Endothelial cell of umbilical vein (primary cell): ENCODE measurements around the gene ZNF385C. TPM values are rescaled to one million over a fixed set of nuclear protein-coding genes. Genes with fewer than 3 reads are reported as not detected.

ENCODE experiments used
- BruUV-seq: library from RNA; stranded (reverse); fragments of 400-500 nt; replicated peaks from 2 replicates; lab custom pipeline; 2021; lab: Mats Ljungman, UMichigan
- CTCF ChIA-PET: fragments of 300-600, 350-600 bp; sonication (Branson Sonifier 250); formaldehyde crosslinking; loops from one replicate; lab custom pipeline; 2021; ENCODE audit warnings: antibody characterized with exemption, inconsistent platforms; lab: Charles Lee
- POLR2A ChIA-PET: fragments of 300-600, 350-600 bp; sonication (Branson Sonifier 250); formaldehyde crosslinking; loops from one replicate; lab custom pipeline; 2021; ENCODE audit warnings: antibody characterized with exemption, inconsistent platforms; lab: Charles Lee
- DNase-seq: peaks from one replicate; pipeline ENCODE4 v3.0.0-alpha.2; 2011; ENCODE audit warnings: low read depth, low spot score
- FAIRE-seq: peaks from 2 replicates; lab custom pipeline; 2011; peaks lifted over from hg19 to GRCh38; lab: Jason Lieb, UNC
- H2AFZ ChIP-seq: 2 replicates; pipeline ENCODE4 v1.6.0; 2012; ENCODE audit warnings: low read depth, low read length, control low read depth, inconsistent platforms
- H3K27ac ChIP-seq: 2 replicates; pipeline ENCODE4 v1.5.1; 2011; ENCODE audit warnings: low read depth, mild to moderate bottlenecking, control low read depth, low read length, moderate library complexity; ENCODE audit not compliant: insufficient read depth
- H3K27me3 ChIP-seq, 2 experiments: 2 replicates each; pipeline versions ENCODE4 v1.6.0 to v1.6.1; 2011; ENCODE audit warnings: low read length in 2 of 2, mixed read lengths in 1 of 2; ENCODE audit not compliant: control insufficient read depth in 2 of 2, insufficient read depth in 2 of 2
- H3K36me3 ChIP-seq, 2 experiments: 2 replicates in 1 of 2; 3 replicates in 1 of 2; pipeline ENCODE4 v1.5.1; 2011; ENCODE audit warnings: low read length in 2 of 2, mild to moderate bottlenecking in 1 of 2, moderate library complexity in 1 of 2; ENCODE audit not compliant: control insufficient read depth in 2 of 2, insufficient read depth in 2 of 2; ENCODE audit errors: extremely low read depth in 1 of 2
- H3K4me1 ChIP-seq: 3 replicates; pipeline ENCODE4 v1.5.1; 2011; ENCODE audit warnings: mild to moderate bottlenecking, low read length; ENCODE audit not compliant: control insufficient read depth, insufficient read depth; ENCODE audit errors: extremely low read depth
- H3K4me2 ChIP-seq: 2 replicates; pipeline ENCODE4 v1.6.1; 2011; ENCODE audit warnings: low read length, control low read depth, mixed read lengths; ENCODE audit not compliant: insufficient read depth
- H3K4me3 ChIP-seq, 3 experiments: fragments of 200-600 bp in 1 of 3; sonication (generic), shearing (Covaris generic) in 1 of 3; replicated peaks in 1 of 3; 2 replicates each; pipeline ENCODE4 v1.5.1; 2011 to 2016; ENCODE audit warnings: control low read depth in 3 of 3, low read length in 3 of 3, mild to moderate bottlenecking in 2 of 3, inconsistent platforms in 1 of 3, low read depth in 1 of 3, moderate library complexity in 1 of 3; ENCODE audit not compliant: insufficient read depth in 1 of 3
- H3K79me2 ChIP-seq: 2 replicates; pipeline ENCODE4 v1.6.0; 2012; ENCODE audit warnings: low read length, inconsistent platforms; ENCODE audit not compliant: control insufficient read depth, insufficient read depth
- H3K9ac ChIP-seq: replicated peaks from 2 replicates; pipeline ENCODE3; 2011; ENCODE audit warnings: low read length, control low read depth; ENCODE audit not compliant: insufficient read depth; ENCODE audit errors: extremely low read depth
- H3K9me1 ChIP-seq: replicated peaks from 3 replicates; pipeline ENCODE4 v1.6.0; 2011; ENCODE audit warnings: mild to moderate bottlenecking, low read length; ENCODE audit not compliant: control insufficient read depth, insufficient read depth; ENCODE audit errors: extremely low read depth
- H3K9me3 ChIP-seq: replicated peaks from 2 replicates; pipeline ENCODE4 v1.5.1; 2012; ENCODE audit warnings: low read length, inconsistent platforms; ENCODE audit not compliant: control insufficient read depth, insufficient read depth
- H4K20me1 ChIP-seq: replicated peaks from 2 replicates; pipeline ENCODE3; 2011; ENCODE audit warnings: mild to moderate bottlenecking, low read length; ENCODE audit not compliant: control insufficient read depth, insufficient read depth; ENCODE audit errors: extremely low read depth
- FOS ChIP-seq: IDR thresholded peaks from 2 replicates; pipeline ENCODE4 v1.6.1; 2011; ENCODE audit warnings: mild to moderate bottlenecking, low read length, moderate library complexity, borderline replicate concordance; ENCODE audit not compliant: insufficient read depth
- GATA2 ChIP-seq: IDR thresholded peaks from 2 replicates; pipeline ENCODE4 v1.7.0; 2011; ENCODE audit warnings: low read depth, mild to moderate bottlenecking, moderate library complexity, mixed read lengths, low read length; ENCODE audit not compliant: insufficient read length, insufficient read depth
- JUN ChIP-seq: IDR thresholded peaks from 2 replicates; pipeline ENCODE4 v1.6.1; 2011; ENCODE audit warnings: borderline replicate concordance, low read depth; ENCODE audit not compliant: insufficient read length, insufficient read depth
- MAX ChIP-seq: IDR thresholded peaks from 2 replicates; pipeline ENCODE4 v1.6.1; 2011; ENCODE audit not compliant: insufficient read depth, insufficient read length
- POLR2AphosphoS5 ChIP-seq: IDR thresholded peaks from 2 replicates; pipeline ENCODE4 v1.6.1; 2012; ENCODE audit warnings: low read depth, mild to moderate bottlenecking, control low read depth, low read length, moderate library complexity; ENCODE audit not compliant: insufficient read depth
- dilution Hi-C: fragments of 300-500 bp; cut with MboI; formaldehyde crosslinking; loops from one replicate; pipeline ENCODE4 v1.15.0; 2019; ENCODE audit warnings: low sequenced_read_pairs; ENCODE audit not compliant: extremely low pct_ligation_motif_present
- intact Hi-C: fragments of 100-400 bp; cut with micrococcal nuclease; formaldehyde crosslinking; loops from one replicate; pipeline ENCODE4 v1.10.0; 2022
- polyA plus RNA-seq, 4 experiments: library from polyadenylated mRNA; depleted of rRNA in 3 of 4; stranded (reverse) in 3 of 4; unstranded in 1 of 4; fragments of >200 nt; gene quantifications; 2 replicates each; pipeline versions ENCODE4 v1.2.1 to v1.2.3, GENCODE V29; 2011 to 2012; ENCODE audit warnings: missing spikeins in 1 of 4
- total RNA-seq: library from RNA; stranded (reverse); gene quantifications from 2 replicates; pipeline ENCODE4 v1.2.3, GENCODE V29; 2021
- TF ChIP-seq, protein P1 (sequence below), 2 donors: IDR thresholded peaks; 1 replicate in 1 of 2; 2 replicates in 1 of 2; pipeline ENCODE4 v1.5.1; 2011; ENCODE audit warnings: low read length in 2 of 2, mild to moderate bottlenecking in 2 of 2, moderate library complexity in 2 of 2, control low read depth in 1 of 2, inconsistent platforms in 1 of 2, low read depth in 1 of 2; ENCODE audit not compliant: insufficient read depth in 1 of 2; ENCODE audit errors: extremely low read depth in 1 of 2

The ZNF385C gene
- total and polyA plus RNA-seq, 2 donors (not counting 3 experiments of a cell fraction or from before 2014, with no cell fraction given) = 0.07 TPM; not detected in 1

- FAIRE-seq (peak; percentile 69), DNase-seq (no peak)
- H3K9ac ChIP-seq = no peak overlapping the region
- H3K4me3 ChIP-seq = no peak overlapping the region
- H3K27ac ChIP-seq = peak overlapping the region; percentile 71
- H3K36me3 ChIP-seq = peaks cover 11 to 17% of the 10 kb centered on the region in 2 experiments
- H3K4me1 ChIP-seq = peaks cover 79% of the 10 kb centered on the region
- ChIA-PET POLR2A (interaction anchor here (0.5 to 0.6 kb wide), 2 partner anchors 89 to 186 kb away, joined by 3 to 4 read pairs; no protein-coding TSS in a partner anchor), CTCF (interaction anchor here (1.0 to 1.5 kb wide), 3 partner anchors 9 to 15 kb away, joined by 3 to 4 read pairs (median 3); partner anchors contain the start of gene KAT2A)
- H3K9me3 ChIP-seq = no peaks in the 10 kb centered on the region
- TF ChIP-seq GATA2 = no peak
- TF ChIP-seq, protein P1, sequence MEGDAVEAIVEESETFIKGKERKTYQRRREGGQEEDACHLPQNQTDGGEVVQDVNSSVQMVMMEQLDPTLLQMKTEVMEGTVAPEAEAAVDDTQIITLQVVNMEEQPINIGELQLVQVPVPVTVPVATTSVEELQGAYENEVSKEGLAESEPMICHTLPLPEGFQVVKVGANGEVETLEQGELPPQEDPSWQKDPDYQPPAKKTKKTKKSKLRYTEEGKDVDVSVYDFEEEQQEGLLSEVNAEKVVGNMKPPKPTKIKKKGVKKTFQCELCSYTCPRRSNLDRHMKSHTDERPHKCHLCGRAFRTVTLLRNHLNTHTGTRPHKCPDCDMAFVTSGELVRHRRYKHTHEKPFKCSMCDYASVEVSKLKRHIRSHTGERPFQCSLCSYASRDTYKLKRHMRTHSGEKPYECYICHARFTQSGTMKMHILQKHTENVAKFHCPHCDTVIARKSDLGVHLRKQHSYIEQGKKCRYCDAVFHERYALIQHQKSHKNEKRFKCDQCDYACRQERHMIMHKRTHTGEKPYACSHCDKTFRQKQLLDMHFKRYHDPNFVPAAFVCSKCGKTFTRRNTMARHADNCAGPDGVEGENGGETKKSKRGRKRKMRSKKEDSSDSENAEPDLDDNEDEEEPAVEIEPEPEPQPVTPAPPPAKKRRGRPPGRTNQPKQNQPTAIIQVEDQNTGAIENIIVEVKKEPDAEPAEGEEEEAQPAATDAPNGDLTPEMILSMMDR (IDR thresholded peaks at IDR 0.05; ENCODE audit: extremely low read depth in 1 of 2, insufficient read depth in 1 of 2, low read depth in 1 of 2, low read length in 2 of 2) = no peak
- TF ChIP-seq JUN = no peak
- no peak for TF ChIP-seq FOS
- no peak for TF ChIP-seq MAX
- TF ChIP-seq POLR2AphosphoS5 = no peak
- no peak overlapping the region for H2AFZ ChIP-seq
- H3K79me2 ChIP-seq = peaks cover 85% of the 10 kb centered on the region
- intact Hi-C loops = loop anchor here (10.0 kb wide), 2 partner anchors 141 to 391 kb away; partner anchors contain the start of gene STAT5B
- no peaks in the 10 kb centered on the region for H3K27me3 ChIP-seq
- no peaks in the 10 kb centered on the region for H3K9me1 ChIP-seq
- peak overlapping the region; percentile 83 for H3K4me2 ChIP-seq
- dilution Hi-C loops = no loop called here
- H4K20me1 ChIP-seq = no peaks in the 10 kb centered on the region
- BruUV-seq = no TSS peak
Observed at GRCh38 chr17:42133461-42134041, 35.3 kb upstream of the ZNF385C start.
